ENCODE data around the gene HSD11B2. TPM values are rescaled to one million over a fixed set of nuclear protein-coding genes. Genes with fewer than 3 reads are reported as not detected.
A peak's percentile ranks its signal among the peaks of the same experiment; 100 is the strongest.

Gene HSD11B2
- total RNA-seq (2022) (10.2 and 10.8 TPM in 2 replicates), Bru-seq, nascent RNA (percentile 44 among the genes with signal in this experiment), BruChase-seq, experiment 1, labeled RNA remaining after a 6-hour chase (percentile 58 among the genes with signal in this experiment), BruChase-seq, experiment 2, labeled RNA remaining after a 2-hour chase (percentile 62 among the genes with signal in this experiment)
- long read RNA-seq, partial matches to known transcripts: 0 of 8 reads
- long read RNA-seq, other reads (novel, unspliced or antisense): 7 of 8 reads

- H3K9me3 Mint-ChIP-seq (ENCODE audit: low read depth, unreplicated experiment): no peaks in the 10 kb centered on the region
- peak within 1 kb of the TSS; percentile 84 for H3K27ac Mint-ChIP-seq (ENCODE audit: unreplicated experiment)
- H3K27me3 Mint-ChIP-seq (ENCODE audit: unreplicated experiment): peaks cover 25% of the 10 kb centered on the region
- peaks cover 21% of the 10 kb centered on the region for H3K36me3 Mint-ChIP-seq (ENCODE audit: insufficient read depth, unreplicated experiment)
- intact Hi-C loops (cut with micrococcal nuclease; ENCODE audit: unreplicated experiment): no loop called here
- BruUV-seq (replicated peaks): no TSS peak
- peak within 1 kb of the TSS; percentile 96 for H3K4me3 Mint-ChIP-seq (ENCODE audit: low read depth, unreplicated experiment)
- peaks cover 29% of the 10 kb centered on the region for H3K4me1 Mint-ChIP-seq (ENCODE audit: low read depth, unreplicated experiment)
- CTCF ChIA-PET: interaction anchor here (0.5 to 1.9 kb wide), 18 partner anchors 10 to 1021 kb away, joined by 3 to 13 read pairs (median 4); partner anchors contain the start of genes FHOD1, RIPOR1 and ZDHHC1
- TF ChIP-seq, protein P1, sequence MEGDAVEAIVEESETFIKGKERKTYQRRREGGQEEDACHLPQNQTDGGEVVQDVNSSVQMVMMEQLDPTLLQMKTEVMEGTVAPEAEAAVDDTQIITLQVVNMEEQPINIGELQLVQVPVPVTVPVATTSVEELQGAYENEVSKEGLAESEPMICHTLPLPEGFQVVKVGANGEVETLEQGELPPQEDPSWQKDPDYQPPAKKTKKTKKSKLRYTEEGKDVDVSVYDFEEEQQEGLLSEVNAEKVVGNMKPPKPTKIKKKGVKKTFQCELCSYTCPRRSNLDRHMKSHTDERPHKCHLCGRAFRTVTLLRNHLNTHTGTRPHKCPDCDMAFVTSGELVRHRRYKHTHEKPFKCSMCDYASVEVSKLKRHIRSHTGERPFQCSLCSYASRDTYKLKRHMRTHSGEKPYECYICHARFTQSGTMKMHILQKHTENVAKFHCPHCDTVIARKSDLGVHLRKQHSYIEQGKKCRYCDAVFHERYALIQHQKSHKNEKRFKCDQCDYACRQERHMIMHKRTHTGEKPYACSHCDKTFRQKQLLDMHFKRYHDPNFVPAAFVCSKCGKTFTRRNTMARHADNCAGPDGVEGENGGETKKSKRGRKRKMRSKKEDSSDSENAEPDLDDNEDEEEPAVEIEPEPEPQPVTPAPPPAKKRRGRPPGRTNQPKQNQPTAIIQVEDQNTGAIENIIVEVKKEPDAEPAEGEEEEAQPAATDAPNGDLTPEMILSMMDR (IDR thresholded peaks at IDR 0.05; ENCODE audit: unreplicated experiment): peak; percentile 11
- DNase-seq: peak; percentile 79
Observed at GRCh38 chr16:67430977-67431774, at the start of gene HSD11B2. Gene HSD11B2 (plus strand): TSS chr16:67431121. CDS start chr16:67431249, 128 bp downstream.

- Mint-ChIP-seq H3K4me1 (ENCODE audit: low read depth, unreplicated experiment) (no peaks in the 10 kb centered on the region), H3K9me3 (ENCODE audit: low read depth, unreplicated experiment) (no peaks in the 10 kb centered on the region), H3K27ac (ENCODE audit: unreplicated experiment) (no peak overlapping the region), H3K4me3 (ENCODE audit: low read depth, unreplicated experiment) (no peak overlapping the region), H3K27me3 (ENCODE audit: unreplicated experiment) (no peaks in the 10 kb centered on the region), H3K36me3 (ENCODE audit: insufficient read depth, unreplicated experiment) (no peaks in the 10 kb centered on the region)
- intact Hi-C loops (cut with micrococcal nuclease; ENCODE audit: unreplicated experiment): no loop called here
- no TSS peak for BruUV-seq (replicated peaks)
- DNase-seq: no peak
- CTCF ChIA-PET: interaction anchor here (0.7 kb wide), 1 partner anchor 101 kb away, joined by 3 read pairs; no protein-coding TSS in a partner anchor
- TF ChIP-seq, protein P1 (IDR thresholded peaks at IDR 0.05; ENCODE audit: unreplicated experiment): no peak
Observed at GRCh38 chr16:67383284-67383683, 47.6 kb upstream of the HSD11B2 start.

- H3K4me3 Mint-ChIP-seq (ENCODE audit: low read depth, unreplicated experiment): no peak overlapping the region
- intact Hi-C loops (cut with micrococcal nuclease; ENCODE audit: unreplicated experiment): no loop called here
- H3K27ac Mint-ChIP-seq (ENCODE audit: unreplicated experiment): no peak overlapping the region
- DNase-seq: no peak
- TF ChIP-seq, protein P1 (IDR thresholded peaks at IDR 0.05; ENCODE audit: unreplicated experiment): no peak
- H3K9me3 Mint-ChIP-seq (ENCODE audit: low read depth, unreplicated experiment): no peaks in the 10 kb centered on the region
- H3K27me3 Mint-ChIP-seq (ENCODE audit: unreplicated experiment): no peaks in the 10 kb centered on the region
- CTCF ChIA-PET: interaction anchor here (1.4 kb wide), 1 partner anchor 12 kb away, joined by 4 read pairs; no protein-coding TSS in a partner anchor
- no peaks in the 10 kb centered on the region for H3K4me1 Mint-ChIP-seq (ENCODE audit: low read depth, unreplicated experiment)
- H3K36me3 Mint-ChIP-seq (ENCODE audit: insufficient read depth, unreplicated experiment): no peaks in the 10 kb centered on the region
- no TSS peak for BruUV-seq (replicated peaks)
Observed at GRCh38 chr16:67384778-67385510, 46.0 kb upstream of the HSD11B2 start.

DNA sequence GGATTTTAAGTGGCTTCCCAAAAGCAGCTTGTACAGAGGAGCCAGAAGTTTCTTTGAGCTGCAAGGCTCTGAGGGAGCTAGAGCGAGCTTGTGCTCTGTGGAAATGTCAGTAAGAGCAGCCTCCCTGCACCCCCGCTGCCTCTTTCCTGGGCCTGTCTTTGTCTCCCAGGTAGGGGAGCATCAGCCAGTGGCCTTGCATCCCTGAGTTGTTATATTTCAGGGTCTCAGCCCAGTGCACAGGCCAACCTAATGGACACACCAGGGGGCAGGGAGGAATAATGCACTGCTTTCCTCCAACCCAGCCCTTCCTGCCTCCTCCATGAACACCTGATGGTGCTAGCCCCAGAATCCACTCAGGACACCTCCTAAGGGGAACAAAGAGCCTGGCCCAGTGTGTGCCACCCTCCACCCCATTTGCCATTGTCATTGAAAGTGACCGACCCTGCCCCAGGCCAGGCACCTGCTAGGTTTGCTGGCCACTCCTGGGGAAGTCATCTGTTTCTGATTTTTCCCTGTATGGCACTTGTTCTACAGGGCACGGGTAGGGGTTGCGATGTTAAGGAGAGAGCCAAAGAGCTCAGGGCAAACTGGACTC is 44.0 kb upstream of the HSD11B2 start:
- no peaks in the 10 kb centered on the region for H3K27me3 Mint-ChIP-seq (ENCODE audit: unreplicated experiment)
- no peak overlapping the region for H3K27ac Mint-ChIP-seq (ENCODE audit: unreplicated experiment)

More for the DNA sequence above, 44.0 kb upstream of the HSD11B2 start:
- CTCF ChIA-PET: interaction anchor here (0.6 kb wide), 2 partner anchors 32 to 38 kb away, joined by 3 to 6 read pairs; no protein-coding TSS in a partner anchor
- H3K4me3 Mint-ChIP-seq (ENCODE audit: low read depth, unreplicated experiment): no peak overlapping the region
- peaks cover 13% of the 10 kb centered on the region for H3K36me3 Mint-ChIP-seq (ENCODE audit: insufficient read depth, unreplicated experiment)
- peaks cover 9% of the 10 kb centered on the region for H3K4me1 Mint-ChIP-seq (ENCODE audit: low read depth, unreplicated experiment)
- no peak for DNase-seq
- no TSS peak for BruUV-seq (replicated peaks)
- TF ChIP-seq, protein P1 (IDR thresholded peaks at IDR 0.05; ENCODE audit: unreplicated experiment): no peak
- intact Hi-C loops (cut with micrococcal nuclease; ENCODE audit: unreplicated experiment): no loop called here
- H3K9me3 Mint-ChIP-seq (ENCODE audit: low read depth, unreplicated experiment): no peaks in the 10 kb centered on the region

All from Calu3 (cell line).